HG02852 (cell line): Measurements from ENCODE around the gene MYO3B.
"Not testable (repeated sequence)": the region's sequence is repeated elsewhere in the genome, so short reads cannot be mapped to it uniquely, and the experiment has no call there.

Source experiments
- ATAC-seq: cut with Tn5 transposase; IDR thresholded peaks from one replicate; pipeline ENCODE4 v1.9.1; 2021; ENCODE audit warnings: mild to moderate bottlenecking, moderate library complexity; ENCODE audit not compliant: unreplicated experiment

The MYO3B gene

GRCh38 chr2:170535552-170535951 lies 357.6 kb downstream of the MYO3B start:
- no peak for ATAC-seq

- ATAC-seq, result no peak
Measured at GRCh38 chr2:170544817-170545216, 366.9 kb downstream of the MYO3B start.

GRCh38 chr2:170548304-170548703 lies 370.4 kb downstream of the MYO3B start:
- ATAC-seq, result no peak

- ATAC-seq, result no peak
Measured at GRCh38 chr2:170550501-170550900, 372.6 kb downstream of the MYO3B start.

- not testable (repeated sequence) for ATAC-seq
Measured at GRCh38 chr2:170551899-170552298, 374.0 kb downstream of the MYO3B start.

GRCh38 chr2:170553748-170554147 lies 375.8 kb downstream of the MYO3B start:
- ATAC-seq, result no peak

- ATAC-seq, result no peak
Measured at GRCh38 chr2:170554278-170554955, 376.5 kb downstream of the MYO3B start.

- ATAC-seq, result no peak
Measured at GRCh38 chr2:170562928-170563327, 385.0 kb downstream of the MYO3B start.

- no peak for ATAC-seq
Measured at GRCh38 chr2:170563401-170563800, 385.5 kb downstream of the MYO3B start.

- no peak for ATAC-seq
Measured at GRCh38 chr2:170566138-170566537, 388.2 kb downstream of the MYO3B start.

GRCh38 chr2:170567429-170567828 lies 389.5 kb downstream of the MYO3B start:
- no peak for ATAC-seq

GRCh38 chr2:170568511-170568910 lies 390.6 kb downstream of the MYO3B start:
- no peak for ATAC-seq

- no peak for ATAC-seq
Measured at GRCh38 chr2:170571612-170572011, 393.7 kb downstream of the MYO3B start.

- ATAC-seq, result no peak
Measured at GRCh38 chr2:170573671-170574070, 395.7 kb downstream of the MYO3B start.

GRCh38 chr2:170576296-170576695 lies 398.3 kb downstream of the MYO3B start:
- ATAC-seq, result no peak

- no peak for ATAC-seq
Measured at GRCh38 chr2:170577356-170577755, 399.4 kb downstream of the MYO3B start.

GRCh38 chr2:170578606-170579005 lies 400.7 kb downstream of the MYO3B start:
- ATAC-seq, result no peak

- no peak for ATAC-seq
Measured at GRCh38 chr2:170579511-170579910, 401.6 kb downstream of the MYO3B start.

- ATAC-seq, result no peak
Measured at GRCh38 chr2:170582313-170582712, 404.4 kb downstream of the MYO3B start.

GRCh38 chr2:170582751-170583463 lies 405.0 kb downstream of the MYO3B start:
- ATAC-seq, result no peak

- no peak for ATAC-seq
Measured at GRCh38 chr2:170585067-170585466, 407.1 kb downstream of the MYO3B start.

GRCh38 chr2:170586571-170587095 lies 408.7 kb downstream of the MYO3B start:
- no peak for ATAC-seq
